Measurements from ENCODE around the gene C10orf143. TPM values are rescaled to one million over a fixed set of nuclear protein-coding genes. Genes with fewer than 3 reads are reported as not detected.
"Not testable (repeated sequence)": the region's sequence is repeated elsewhere in the genome, so short reads cannot be mapped to it uniquely, and the experiment has no call there.

Gene C10orf143
- total RNA-seq, 1 donor: 1.8 TPM

- H3K9me3 ChIP-seq (ENCODE audit: low read depth, low read length): no peaks in the 10 kb centered on the region
- H3K4me1 ChIP-seq (ENCODE audit: insufficient read depth, low read length): peaks cover 4% of the 10 kb centered on the region
- H3K4me3 ChIP-seq (ENCODE audit: low read length): no peak overlapping the region
- H3K27me3 ChIP-seq (ENCODE audit: insufficient read depth, low read length): peaks cover 14% of the 10 kb centered on the region
Observed at GRCh38 chr10:130128062-130128781, 17.6 kb upstream of the C10orf143 start.

GRCh38 chr10:130127364-130128061, 16.9 kb upstream of the C10orf143 start:
- Histone ChIP-seq H3K4me3 (ENCODE audit: low read length) (no peak overlapping the region), H3K27me3 (ENCODE audit: insufficient read depth, low read length) (peaks cover 14% of the 10 kb centered on the region), H3K4me1 (ENCODE audit: insufficient read depth, low read length) (peaks cover 4% of the 10 kb centered on the region), H3K9me3 (ENCODE audit: low read depth, low read length) (no peaks in the 10 kb centered on the region)

DNA sequence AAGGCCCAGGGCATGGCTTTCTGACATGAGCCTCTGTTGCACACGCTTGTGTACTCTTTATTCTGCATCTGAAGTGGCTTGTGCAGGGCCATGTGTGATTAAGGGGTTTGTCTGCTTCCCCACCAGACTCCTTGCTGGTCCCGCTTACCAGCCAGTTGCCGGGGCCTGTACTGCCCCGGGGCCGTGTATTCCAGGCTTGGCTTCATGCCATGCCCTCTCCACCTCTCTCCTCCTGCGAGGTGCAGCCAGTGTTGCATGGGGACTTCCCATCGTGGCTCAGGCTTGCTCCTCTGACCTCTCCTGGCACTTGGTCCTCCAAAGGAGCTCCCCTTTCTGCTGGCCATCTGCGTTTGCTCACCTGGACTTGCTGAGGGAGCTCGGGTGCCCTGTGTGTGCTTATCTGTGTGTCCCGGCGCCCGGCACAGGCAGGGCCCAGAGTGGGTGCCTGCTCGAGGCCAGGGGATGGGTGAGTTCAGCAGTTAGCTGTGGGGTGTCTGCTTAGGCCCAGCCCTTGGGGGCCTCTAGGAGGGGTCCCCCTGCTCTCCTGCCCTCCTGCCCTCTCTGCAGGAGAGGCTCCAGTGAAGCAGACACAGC, 11.0 kb upstream of the C10orf143 start:
- Histone ChIP-seq H3K4me1 (ENCODE audit: insufficient read depth, low read length) (no peaks in the 10 kb centered on the region), H3K4me3 (ENCODE audit: low read length) (no peak overlapping the region), H3K27me3 (ENCODE audit: insufficient read depth, low read length) (no peaks in the 10 kb centered on the region), H3K9me3 (ENCODE audit: low read depth, low read length) (no peaks in the 10 kb centered on the region)

DNA sequence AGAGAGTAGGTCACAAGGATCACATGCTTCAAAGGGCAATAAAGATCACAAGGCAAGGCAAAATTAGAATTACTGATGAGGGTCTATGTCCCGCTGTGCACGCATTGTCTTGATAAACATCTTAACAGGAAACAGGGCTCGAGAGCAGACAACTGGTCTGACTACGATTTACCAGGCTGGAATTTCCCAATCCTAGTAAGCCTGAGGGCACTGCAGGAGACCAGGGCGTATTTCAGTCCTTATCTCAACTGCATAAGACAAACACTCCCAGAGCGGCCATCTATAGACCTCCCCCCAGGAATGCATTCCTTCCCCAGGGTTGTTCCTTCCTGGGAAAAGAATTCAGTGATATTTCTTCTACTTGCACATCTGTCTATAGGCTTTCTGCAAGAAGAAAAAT, 6.9 kb upstream of the C10orf143 start:
- H3K4me1 ChIP-seq (ENCODE audit: insufficient read depth, low read length); H3K27me3 ChIP-seq (ENCODE audit: insufficient read depth, low read length); H3K9me3 ChIP-seq (ENCODE audit: low read depth, low read length); H3K4me3 ChIP-seq (ENCODE audit: low read length): not testable (repeated sequence)

DNA sequence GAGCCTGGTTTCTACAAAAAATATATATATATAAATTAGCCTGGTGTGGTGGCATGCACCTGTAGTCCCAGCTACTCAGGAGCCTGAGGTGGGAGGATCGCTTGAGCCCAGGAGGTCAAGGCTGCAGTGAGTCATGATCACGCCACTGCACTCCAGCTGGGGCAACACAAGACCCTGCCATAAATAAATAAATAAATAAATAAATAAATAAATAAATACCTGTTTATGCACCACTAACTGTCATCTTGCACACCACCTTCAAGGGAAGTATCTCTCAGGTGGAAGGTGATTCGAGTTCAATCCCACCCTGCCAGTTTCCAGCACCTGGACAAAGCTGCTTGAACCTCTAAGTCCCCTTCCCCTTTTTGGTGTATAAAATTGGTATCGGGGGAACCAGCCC, 6.3 kb upstream of the C10orf143 start:
- H3K4me1 ChIP-seq (ENCODE audit: insufficient read depth, low read length); H3K4me3 ChIP-seq (ENCODE audit: low read length); H3K27me3 ChIP-seq (ENCODE audit: insufficient read depth, low read length); H3K9me3 ChIP-seq (ENCODE audit: low read depth, low read length): not testable (repeated sequence)

GRCh38 chr10:130112821-130113220, 2.2 kb upstream of the C10orf143 start:
- Histone ChIP-seq H3K27me3 (ENCODE audit: insufficient read depth, low read length) (no peaks in the 10 kb centered on the region), H3K9me3 (ENCODE audit: low read depth, low read length) (no peaks in the 10 kb centered on the region), H3K4me1 (ENCODE audit: insufficient read depth, low read length) (peaks cover 29% of the 10 kb centered on the region), H3K4me3 (ENCODE audit: low read length) (no peak overlapping the region)

GRCh38 chr10:130111852-130112180, 1.2 kb upstream of the C10orf143 start:
- Histone ChIP-seq H3K9me3 (ENCODE audit: low read depth, low read length) (no peaks in the 10 kb centered on the region), H3K4me3 (ENCODE audit: low read length) (peak overlapping the region; percentile 67), H3K4me1 (ENCODE audit: insufficient read depth, low read length) (peaks cover 34% of the 10 kb centered on the region), H3K27me3 (ENCODE audit: insufficient read depth, low read length) (no peaks in the 10 kb centered on the region)

- no peaks in the 10 kb centered on the region for H3K27me3 ChIP-seq (ENCODE audit: insufficient read depth, low read length)
- peaks cover 34% of the 10 kb centered on the region for H3K4me1 ChIP-seq (ENCODE audit: insufficient read depth, low read length)
- no peaks in the 10 kb centered on the region for H3K9me3 ChIP-seq (ENCODE audit: low read depth, low read length)
- peak overlapping the region; percentile 67 for H3K4me3 ChIP-seq (ENCODE audit: low read length)
Observed at GRCh38 chr10:130111113-130111851, 652 bp upstream of the C10orf143 start.

- Histone ChIP-seq H3K27me3 (ENCODE audit: insufficient read depth, low read length) (no peaks in the 10 kb centered on the region), H3K4me1 (ENCODE audit: insufficient read depth, low read length) (peaks cover 34% of the 10 kb centered on the region), H3K9me3 (ENCODE audit: low read depth, low read length) (no peaks in the 10 kb centered on the region), H3K4me3 (ENCODE audit: low read length) (peak overlapping the region; percentile 67)
Observed at GRCh38 chr10:130109796-130110245, 809 bp downstream of the C10orf143 start.

DNA sequence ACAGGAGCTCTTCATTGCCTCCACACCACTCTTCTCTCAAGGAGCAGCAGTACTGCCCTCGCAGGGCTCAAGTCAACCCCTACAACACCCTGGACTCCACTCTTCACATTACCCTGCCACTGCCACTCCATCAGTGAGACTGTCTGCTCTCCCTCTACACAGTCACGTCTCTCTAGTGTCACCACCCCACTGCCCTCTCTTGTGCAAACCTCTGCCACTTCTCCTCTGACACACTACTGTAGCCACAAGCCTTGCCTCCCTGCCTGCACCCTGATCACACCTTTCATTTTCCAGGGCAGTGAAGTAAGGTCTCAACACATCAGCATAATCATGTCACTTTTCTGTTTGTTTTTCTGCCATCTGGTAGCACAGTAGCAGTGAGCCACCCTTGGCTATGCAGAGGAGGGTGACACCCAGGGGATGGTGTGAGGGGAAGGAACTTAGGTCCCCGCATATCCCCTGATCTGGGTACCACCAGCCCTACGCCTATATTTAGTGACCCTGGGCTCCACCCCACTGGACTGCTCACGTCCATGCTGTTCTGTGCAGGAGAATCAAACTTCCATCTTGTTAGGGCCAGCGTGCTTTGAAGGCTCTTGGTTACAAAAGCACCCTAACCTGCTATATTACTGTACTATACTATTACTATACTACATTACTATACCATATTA, 1.6 kb downstream of the C10orf143 start:
- H3K9me3 ChIP-seq (ENCODE audit: low read depth, low read length): no peaks in the 10 kb centered on the region
- H3K27me3 ChIP-seq (ENCODE audit: insufficient read depth, low read length): no peaks in the 10 kb centered on the region
- peaks cover 34% of the 10 kb centered on the region for H3K4me1 ChIP-seq (ENCODE audit: insufficient read depth, low read length)
- no peak overlapping the region for H3K4me3 ChIP-seq (ENCODE audit: low read length)

DNA sequence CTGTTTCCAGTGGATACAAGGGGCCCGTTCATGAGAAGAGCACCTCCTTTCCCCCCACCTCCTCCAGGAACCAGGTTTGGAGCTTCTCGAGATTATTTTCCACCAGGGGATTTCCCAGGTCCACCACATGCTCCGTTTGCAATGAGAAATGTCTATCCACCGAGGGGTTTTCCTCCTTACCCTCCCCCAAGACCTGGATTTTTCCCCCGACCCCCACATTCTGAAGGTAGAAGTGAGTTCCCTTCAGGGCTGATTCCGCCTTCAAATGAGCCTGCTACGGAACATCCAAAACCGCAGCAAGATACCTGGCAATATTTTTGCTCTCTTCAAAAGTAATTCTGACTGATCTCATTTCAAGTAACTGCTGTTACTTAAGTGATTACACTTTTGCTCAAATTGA, 2.5 kb downstream of the C10orf143 start:
- H3K27me3 ChIP-seq (ENCODE audit: insufficient read depth, low read length); H3K4me3 ChIP-seq (ENCODE audit: low read length); H3K9me3 ChIP-seq (ENCODE audit: low read depth, low read length): not testable (repeated sequence)
- peaks cover 34% of the 10 kb centered on the region for H3K4me1 ChIP-seq (ENCODE audit: insufficient read depth, low read length)

GRCh38 chr10:130105724-130106123, 4.9 kb downstream of the C10orf143 start:
- H3K27me3 ChIP-seq (ENCODE audit: insufficient read depth, low read length): no peaks in the 10 kb centered on the region
- H3K4me3 ChIP-seq (ENCODE audit: low read length): no peak overlapping the region
- no peaks in the 10 kb centered on the region for H3K9me3 ChIP-seq (ENCODE audit: low read depth, low read length)
- peaks cover 22% of the 10 kb centered on the region for H3K4me1 ChIP-seq (ENCODE audit: insufficient read depth, low read length)

- H3K4me3 ChIP-seq (ENCODE audit: low read length): no peak overlapping the region
- no peaks in the 10 kb centered on the region for H3K4me1 ChIP-seq (ENCODE audit: insufficient read depth, low read length)
- H3K9me3 ChIP-seq (ENCODE audit: low read depth, low read length): no peaks in the 10 kb centered on the region
- H3K27me3 ChIP-seq (ENCODE audit: insufficient read depth, low read length): no peaks in the 10 kb centered on the region
Observed at GRCh38 chr10:130099344-130099743, 11.3 kb downstream of the C10orf143 start.

GRCh38 chr10:130090565-130090964, 20.1 kb downstream of the C10orf143 start:
- not testable (repeated sequence) for H3K9me3 ChIP-seq (ENCODE audit: low read depth, low read length)

DNA sequence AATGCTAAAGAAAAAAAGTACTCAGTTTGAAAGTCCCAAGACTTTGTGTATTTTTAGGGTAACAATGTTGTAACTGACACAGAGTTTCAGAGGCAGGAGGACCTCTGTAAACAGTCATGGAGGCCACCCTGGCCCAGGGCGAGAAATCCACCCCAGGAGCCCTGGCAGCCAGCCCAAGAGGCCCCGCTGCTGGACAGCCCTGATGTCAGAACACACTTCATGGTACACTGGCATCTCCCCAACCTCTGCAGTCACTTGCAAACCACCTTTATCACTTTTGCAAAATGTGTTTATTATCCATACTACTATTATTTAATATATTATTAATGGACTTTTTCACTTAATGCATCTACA, 30.2 kb downstream of the C10orf143 start:
- no peak overlapping the region for H3K4me3 ChIP-seq (ENCODE audit: low read length)
- H3K4me1 ChIP-seq (ENCODE audit: insufficient read depth, low read length): no peaks in the 10 kb centered on the region
- no peaks in the 10 kb centered on the region for H3K9me3 ChIP-seq (ENCODE audit: low read depth, low read length)
- no peaks in the 10 kb centered on the region for H3K27me3 ChIP-seq (ENCODE audit: insufficient read depth, low read length)

More at GRCh38 chr10:130090565-130090964, 20.1 kb downstream of the C10orf143 start:
- H3K27me3 ChIP-seq (ENCODE audit: insufficient read depth, low read length); H3K4me3 ChIP-seq (ENCODE audit: low read length); H3K4me1 ChIP-seq (ENCODE audit: insufficient read depth, low read length): not testable (repeated sequence)

Data from mononuclear cell (primary cell).